GM12878 (cell line): ENCODE data around the gene DHRS7B. TPM values are rescaled to one million over a fixed set of nuclear protein-coding genes. Genes with fewer than 3 reads are reported as not detected.

ENCODE experiments used
- ATAC-seq: fragments of 200-7000 bp; cut with Tn5 transposase; 3 replicates; pipeline ENCODE4 v1.9.1; 2020; ENCODE audit warnings: mild to moderate bottlenecking, moderate library complexity
- BruUV-seq: library from RNA; stranded (reverse); fragments of 400-500 nt; replicated peaks from 2 replicates; lab custom pipeline; 2021; lab: Mats Ljungman, UMichigan
- CTCF ChIA-PET: fragments of 300-600 bp; sonication (Branson Sonifier 250); formaldehyde crosslinking; extraction: SDS; loops from one replicate; lab custom pipeline; 2021; ENCODE audit warnings: inconsistent platforms; lab: Yijun Ruan, JAX
- POLR2A ChIA-PET: fragments of 350-600 bp; formaldehyde crosslinking; extraction: SDS; loops from one replicate; lab custom pipeline; 2021; ENCODE audit warnings: inconsistent platforms; lab: Charles Lee
- RAD21 ChIA-PET: fragments of 300-600 bp; sonication (Branson Sonifier 250); formaldehyde crosslinking; loops from one replicate; lab custom pipeline; 2023; ENCODE audit warnings: antibody characterized with exemption; ENCODE audit not compliant: unreplicated experiment; lab: Charles Lee
- SMC1A ChIA-PET: fragments of 300-600 bp; sonication (Branson Sonifier 250); formaldehyde crosslinking; loops from one replicate; lab custom pipeline; 2023; ENCODE audit not compliant: unreplicated experiment, uncharacterized antibody; lab: Charles Lee
- DNase-seq: peaks from one replicate; pipeline ENCODE4 v3.0.0-alpha.2; 2011; ENCODE audit warnings: low read depth, low spot score
- FAIRE-seq: peaks from 3 replicates; lab custom pipeline; 2011; peaks lifted over from hg19 to GRCh38; lab: Jason Lieb, UNC
- H2AFZ ChIP-seq: 2 replicates; pipeline ENCODE4 v1.6.0; 2011; ENCODE audit warnings: low read depth, low read length, control low read depth; ENCODE audit not compliant: control insufficient read depth
- H3K27ac ChIP-seq: 2 replicates; pipeline ENCODE4 v1.5.1; 2011; ENCODE audit warnings: control low read depth; ENCODE audit not compliant: control insufficient read depth, insufficient read depth
- H3K27me3 ChIP-seq, 2 experiments: replicated peaks in 1 of 2; 2 replicates each; pipeline versions ENCODE4 v1.6.0 to v1.6.1; 2011; ENCODE audit warnings: low read length in 1 of 2; ENCODE audit not compliant: control insufficient read depth in 2 of 2, insufficient read depth in 2 of 2
- H3K36me3 ChIP-seq, 2 experiments: 2 replicates each; pipeline ENCODE4 v1.5.1; 2011; ENCODE audit warnings: low read length in 1 of 2; ENCODE audit not compliant: control insufficient read depth in 2 of 2, insufficient read depth in 2 of 2
- H3K4me1 ChIP-seq: 2 replicates; pipeline ENCODE4 v1.6.1; 2011; ENCODE audit warnings: mild to moderate bottlenecking, low read length, moderate library complexity, mixed read lengths; ENCODE audit not compliant: control insufficient read depth, insufficient read depth
- H3K4me2 ChIP-seq: 2 replicates; pipeline ENCODE4 v1.6.0; 2011; ENCODE audit warnings: control low read depth; ENCODE audit not compliant: control insufficient read depth, insufficient read depth
- H3K4me3 ChIP-seq: fragments of 200-600 bp; sonication (generic); 2 replicates; pipeline ENCODE4 v1.5.1; 2016
- H3K79me2 ChIP-seq: 2 replicates; pipeline ENCODE4 v1.6.0; 2011; ENCODE audit warnings: low read length; ENCODE audit not compliant: control insufficient read depth, insufficient read depth
- H3K9ac ChIP-seq: 2 replicates; pipeline ENCODE4 v1.8.0; 2011; ENCODE audit warnings: low read length, control low read depth, mixed read lengths; ENCODE audit not compliant: control insufficient read depth, insufficient read depth
- H3K9me3 ChIP-seq: replicated peaks from 3 replicates; pipeline ENCODE4 v1.5.1; 2011; ENCODE audit warnings: mild to moderate bottlenecking, low read length; ENCODE audit not compliant: control insufficient read depth, insufficient read depth
- H4K20me1 ChIP-seq: 2 replicates; pipeline ENCODE4 v1.6.0; 2011; ENCODE audit not compliant: control insufficient read depth, insufficient read depth
- MTA2 ChIP-seq: fragments of 450-650 bp; IDR thresholded peaks from 2 replicates; pipeline ENCODE4 v1.6.1; 2016; ENCODE audit warnings: low read depth, mild to moderate bottlenecking, moderate library complexity
- RB1 ChIP-seq: fragments of 450-650 bp; formaldehyde crosslinking; IDR thresholded peaks from 2 replicates; pipeline ENCODE4 v1.6.1; 2017; ENCODE audit warnings: mild to moderate bottlenecking, borderline replicate concordance
- TCF7 ChIP-seq: IDR thresholded peaks from 2 replicates; pipeline ENCODE4 v1.6.1; 2014; ENCODE audit warnings: antibody characterized with exemption, borderline replicate concordance
- YY1 ChIP-seq: IDR thresholded peaks from 2 replicates; pipeline ENCODE4 v1.6.1; 2011; ENCODE audit warnings: low read depth, mild to moderate bottlenecking, low read length
- ZNF217 ChIP-seq: fragments of 450-650 bp; IDR thresholded peaks from 2 replicates; pipeline ENCODE4 v1.6.1; 2017; ENCODE audit warnings: antibody characterized with exemption, mild to moderate bottlenecking
- ZNF384 ChIP-seq: IDR thresholded peaks from 2 replicates; pipeline ENCODE4 v1.6.1; 2012; ENCODE audit warnings: low read depth, mild to moderate bottlenecking, low read length, improper control_type of control experiment, borderline replicate concordance
- WGBS: methylation state at CpG from one replicate; pipeline ENCODE4 v1.1.6; 2016; ENCODE audit warnings: low lambda C conversion rate; ENCODE audit not compliant: insufficient replicate concordance, insufficient coverage; ENCODE audit errors: missing lambda C conversion rate; 5-methylcytosine and 5-hydroxymethylcytosine counted together
- in situ Hi-C: fragments of 300-500 bp; cut with MboI; formaldehyde crosslinking; loops from 9 replicates; pipeline ENCODE4 v1.14.3; 2018; ENCODE audit warnings: mixed read lengths
- intact Hi-C: fragments of 100-400 bp; cut with micrococcal nuclease; formaldehyde crosslinking; loops from one replicate; pipeline ENCODE4 v1.14.2; 2022; ENCODE audit not compliant: unreplicated experiment
- polyA plus RNA-seq, 11 experiments: library from polyadenylated mRNA; depleted of rRNA in 4 of 11; unstranded in 6 of 11; stranded (reverse) in 5 of 11; fragments of >200 nt; fragmentation: Nextera tagmentation in 4 of 11; fragmentation: Illumina TruSeq in 1 of 11; extraction: Ambion mirVana in 4 of 11; extraction: Trizol in 1 of 11; gene quantifications; 1 replicate in 1 of 11; 2 replicates in 10 of 11; pipeline versions ENCODE4 v1.2.1 to v1.2.3, GENCODE V29; 2011 to 2016; ENCODE audit warnings: inconsistent platforms in 2 of 11, missing spikeins in 2 of 11, low read depth in 1 of 11
- total RNA-seq, 4 experiments: library from RNA; depleted of rRNA in 3 of 4; stranded (reverse); fragments of >200 nt in 3 of 4; fragmentation: Illumina TruSeq in 1 of 4; extraction: Trizol in 1 of 4; gene quantifications; 2 replicates each; pipeline versions ENCODE4 v1.2.1 to v1.2.3, GENCODE V29; 2013 to 2021
- TF ChIP-seq, protein P1 (sequence below): IDR thresholded peaks from 2 replicates; pipeline ENCODE4 v1.6.1; 2011; ENCODE audit warnings: borderline replicate concordance, low read depth, mild to moderate bottlenecking, moderate library complexity, mixed read lengths, low read length; ENCODE audit not compliant: insufficient read depth; ENCODE audit errors: extremely low read length

The DHRS7B gene
- total and polyA plus RNA-seq, 10 of the 15 experiments (the other 5 are each of a cell fraction or from before 2014, with no cell fraction given) = 11.1 to 35.6 (median 23.0) TPM

DNA sequence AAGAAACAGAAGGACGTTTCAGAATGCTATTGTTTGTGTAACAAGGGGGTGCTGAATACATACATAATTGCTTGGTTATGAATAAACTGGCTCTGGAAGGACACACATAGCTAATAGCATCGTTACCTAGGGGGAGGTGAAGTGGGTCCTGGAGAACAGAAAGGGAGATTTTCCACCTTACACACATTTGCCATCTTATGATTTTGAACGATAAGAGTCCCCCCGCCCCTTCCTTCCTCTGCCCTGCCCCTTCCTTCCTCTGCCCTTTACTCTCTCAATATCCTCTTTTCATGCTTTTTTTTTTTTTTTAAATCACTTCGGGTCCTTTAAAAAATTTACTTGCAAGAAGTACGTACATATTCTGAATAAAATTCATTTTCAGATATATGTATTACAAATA lies 902 bp upstream of the DHRS7B start:
- peak; percentile 19 for ATAC-seq
- BruUV-seq = no TSS peak
- FAIRE-seq = no peak

More for the DNA sequence above, 902 bp upstream of the DHRS7B start:
- POLR2A ChIA-PET = no interaction called here
- RAD21 ChIA-PET = interaction anchor here (0.7 to 2.5 kb wide), 3 partner anchors 83 to 322 kb away, joined by 4 to 15 read pairs (median 6); partner anchors contain the start of gene USP22
- peak overlapping the region; percentile 89 for H3K4me2 ChIP-seq
- no peaks in the 10 kb centered on the region; the same call in none of the 2 replicates for H3K4me1 ChIP-seq
- H4K20me1 ChIP-seq = no peaks in the 10 kb centered on the region
- DNase-seq = no peak
- WGBS = 8% methylated on average over 5 of the region's 6 CpGs
- SMC1A ChIA-PET = interaction anchor here (1.4 kb wide), 1 partner anchor 149 kb away, joined by 3 read pairs; no protein-coding TSS in a partner anchor
- H3K27me3 ChIP-seq = no peaks in the 10 kb centered on the region
- peak overlapping the region; percentile 72; the same call in 1 of the 2 replicates for H3K27ac ChIP-seq
- H3K9me3 ChIP-seq = no peaks in the 10 kb centered on the region
- in situ Hi-C loops (no loop called here), intact Hi-C loops (loop anchor here (2.0 to 10.0 kb wide), 6 partner anchors 27 to 386 kb away; partner anchors contain the start of gene TMEM11)
- H3K79me2 ChIP-seq = peaks cover 12% of the 10 kb centered on the region
- H3K36me3 ChIP-seq = no peaks in the 10 kb centered on the region
- CTCF ChIA-PET = interaction anchor here (2.3 to 4.5 kb wide), 2 partner anchors 150 to 162 kb away, joined by 9 to 38 read pairs; no protein-coding TSS in a partner anchor
- H3K4me3 ChIP-seq = peak overlapping the region; percentile 93
- TF ChIP-seq, protein P1, sequence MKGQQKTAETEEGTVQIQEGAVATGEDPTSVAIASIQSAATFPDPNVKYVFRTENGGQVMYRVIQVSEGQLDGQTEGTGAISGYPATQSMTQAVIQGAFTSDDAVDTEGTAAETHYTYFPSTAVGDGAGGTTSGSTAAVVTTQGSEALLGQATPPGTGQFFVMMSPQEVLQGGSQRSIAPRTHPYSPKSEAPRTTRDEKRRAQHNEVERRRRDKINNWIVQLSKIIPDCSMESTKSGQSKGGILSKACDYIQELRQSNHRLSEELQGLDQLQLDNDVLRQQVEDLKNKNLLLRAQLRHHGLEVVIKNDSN = no peak
- no peak for TF ChIP-seq MTA2
- no peak for TF ChIP-seq YY1
- no peak for TF ChIP-seq ZNF384
- no peak for TF ChIP-seq RB1
- TF ChIP-seq TCF7 = no peak
- no peak for TF ChIP-seq ZNF217
- H2AFZ ChIP-seq = peak overlapping the region; percentile 99
- H3K9ac ChIP-seq = no peak overlapping the region
